ENCODE results near the gene GABBR2. TPM values are rescaled to one million over a fixed set of nuclear protein-coding genes. Genes with fewer than 3 reads are reported as not detected.

GABBR2 gene
- total RNA-seq, 4 donors from 2014 or later: 0.32 to 1.7 TPM; not detected in 2

DNA sequence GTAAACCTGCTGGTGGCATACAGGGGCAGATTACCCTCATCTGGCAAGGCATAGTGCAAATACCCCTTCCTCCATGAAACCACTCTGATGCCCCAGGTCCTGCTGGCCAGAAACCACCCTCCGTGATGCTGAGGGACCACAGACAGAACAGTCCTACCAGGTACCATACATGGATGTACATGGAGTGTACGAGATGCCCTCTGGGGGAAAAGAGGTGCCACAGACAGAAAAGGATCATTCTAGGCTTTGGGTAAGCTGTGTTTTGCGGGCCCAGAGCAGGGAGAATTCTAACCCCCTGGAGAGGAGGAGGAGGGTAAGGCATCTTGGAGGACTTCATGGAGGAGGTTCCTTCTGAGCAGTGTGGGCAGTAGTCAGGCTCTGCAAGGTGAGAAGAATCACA is 68.3 kb downstream of the GABBR2 start:
- WGBS: 87% methylated on average over 3 of the region's 3 CpGs
- TF ChIP-seq, protein P1, sequence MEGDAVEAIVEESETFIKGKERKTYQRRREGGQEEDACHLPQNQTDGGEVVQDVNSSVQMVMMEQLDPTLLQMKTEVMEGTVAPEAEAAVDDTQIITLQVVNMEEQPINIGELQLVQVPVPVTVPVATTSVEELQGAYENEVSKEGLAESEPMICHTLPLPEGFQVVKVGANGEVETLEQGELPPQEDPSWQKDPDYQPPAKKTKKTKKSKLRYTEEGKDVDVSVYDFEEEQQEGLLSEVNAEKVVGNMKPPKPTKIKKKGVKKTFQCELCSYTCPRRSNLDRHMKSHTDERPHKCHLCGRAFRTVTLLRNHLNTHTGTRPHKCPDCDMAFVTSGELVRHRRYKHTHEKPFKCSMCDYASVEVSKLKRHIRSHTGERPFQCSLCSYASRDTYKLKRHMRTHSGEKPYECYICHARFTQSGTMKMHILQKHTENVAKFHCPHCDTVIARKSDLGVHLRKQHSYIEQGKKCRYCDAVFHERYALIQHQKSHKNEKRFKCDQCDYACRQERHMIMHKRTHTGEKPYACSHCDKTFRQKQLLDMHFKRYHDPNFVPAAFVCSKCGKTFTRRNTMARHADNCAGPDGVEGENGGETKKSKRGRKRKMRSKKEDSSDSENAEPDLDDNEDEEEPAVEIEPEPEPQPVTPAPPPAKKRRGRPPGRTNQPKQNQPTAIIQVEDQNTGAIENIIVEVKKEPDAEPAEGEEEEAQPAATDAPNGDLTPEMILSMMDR (IDR thresholded peaks at IDR 0.05): no peak
- TF ChIP-seq EP300 (IDR thresholded peaks at IDR 0.05): no peak
- TF ChIP-seq POLR2A (IDR thresholded peaks at IDR 0.05): no peak
- no peak for TF ChIP-seq POLR2AphosphoS5 (IDR thresholded peaks at IDR 0.05)
- Histone ChIP-seq H3K36me3 (no peaks in the 10 kb centered on the region), H3K27me3 (peaks cover 6% of the 10 kb centered on the region), H3K4me3 (no peak overlapping the region), H3K9me3 (no peaks in the 10 kb centered on the region), H3K27ac (no peak overlapping the region), H3K4me1 (no peaks in the 10 kb centered on the region)
- DNase-seq (ENCODE audit: low spot score in 2 of 2): no peak

DNA sequence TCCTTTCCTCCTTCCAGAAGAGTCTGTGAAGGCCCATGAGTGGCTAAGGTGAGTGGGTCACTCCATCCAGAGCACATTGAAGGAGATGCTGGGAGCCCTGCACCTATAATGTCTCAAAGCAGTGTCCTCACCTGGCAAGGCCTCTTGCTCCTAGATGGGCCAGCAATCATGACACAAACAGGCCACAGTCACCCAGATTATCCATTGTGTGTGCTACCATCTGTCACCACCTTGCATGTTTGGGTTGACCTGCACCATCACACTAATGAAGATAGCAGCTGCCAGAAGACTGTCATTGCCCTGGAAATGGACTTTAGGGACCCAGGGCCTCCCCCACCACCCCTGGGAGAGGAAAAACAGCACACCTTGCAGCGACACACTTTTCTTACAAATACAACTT is 69.6 kb downstream of the GABBR2 start:
- Histone ChIP-seq H3K27ac (no peak overlapping the region), H3K36me3 (no peaks in the 10 kb centered on the region), H3K4me1 (no peaks in the 10 kb centered on the region), H3K4me3 (no peak overlapping the region), H3K9me3 (no peaks in the 10 kb centered on the region), H3K27me3 (peaks cover 6% of the 10 kb centered on the region)
- no peak for DNase-seq (ENCODE audit: low spot score in 2 of 2)
- TF ChIP-seq, protein P1 (IDR thresholded peaks at IDR 0.05): no peak
- no peak for TF ChIP-seq EP300 (IDR thresholded peaks at IDR 0.05)
- no peak for TF ChIP-seq POLR2AphosphoS5 (IDR thresholded peaks at IDR 0.05)
- TF ChIP-seq POLR2A (IDR thresholded peaks at IDR 0.05): no peak
- WGBS: 100% methylated on average over 1 of the region's 1 CpG

DNA sequence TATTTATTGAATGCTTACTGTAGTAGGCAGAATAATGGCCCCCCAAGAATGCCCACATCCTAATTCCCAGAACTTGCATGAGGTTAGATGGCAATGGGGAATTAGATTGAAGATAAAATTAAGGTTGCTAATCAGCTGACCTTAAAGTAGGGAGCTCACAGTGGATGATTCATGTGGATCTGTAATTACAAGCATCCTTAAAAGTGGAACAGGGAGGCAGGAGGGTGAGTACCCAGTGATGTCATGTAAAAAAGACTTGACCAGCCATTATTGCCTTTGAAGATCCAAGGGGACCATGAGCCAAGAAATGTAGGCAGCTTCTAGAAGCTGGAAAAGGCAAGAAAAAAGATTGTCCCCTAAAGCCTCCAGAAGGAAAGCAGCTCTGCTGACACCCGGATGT is 71.4 kb downstream of the GABBR2 start:
- TF ChIP-seq, protein P1 (IDR thresholded peaks at IDR 0.05): no peak
- no peak for TF ChIP-seq POLR2AphosphoS5 (IDR thresholded peaks at IDR 0.05)
- DNase-seq (ENCODE audit: low spot score in 2 of 2): no peak
- no peaks in the 10 kb centered on the region for H3K4me1 ChIP-seq
- no peaks in the 10 kb centered on the region for H3K36me3 ChIP-seq
- WGBS: 86% methylated on average over 1 of the region's 1 CpG
- H3K27me3 ChIP-seq: peaks cover 3% of the 10 kb centered on the region
- H3K9me3 ChIP-seq: no peaks in the 10 kb centered on the region
- no peak overlapping the region for H3K27ac ChIP-seq
- H3K4me3 ChIP-seq: no peak overlapping the region

DNA sequence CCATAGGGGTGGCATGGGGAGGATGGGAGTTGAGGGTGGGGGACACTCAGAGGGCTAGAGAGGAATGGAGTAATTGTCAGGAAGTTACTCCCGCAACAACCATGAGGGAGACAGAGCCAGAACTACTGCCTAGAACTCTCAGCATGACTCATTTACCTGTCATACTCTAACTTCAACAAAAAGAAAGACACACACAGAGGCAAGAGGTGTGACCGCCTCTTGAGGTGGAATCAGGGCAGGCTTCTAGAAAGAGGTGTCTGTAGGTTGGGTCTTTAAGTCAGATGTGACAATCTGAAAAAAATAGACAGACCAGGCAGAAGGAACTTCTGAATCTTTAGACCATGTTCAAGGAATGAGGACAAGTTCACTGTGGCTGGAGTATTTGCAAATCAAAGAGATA is 73.4 kb downstream of the GABBR2 start:
- Histone ChIP-seq H3K27me3 (no peaks in the 10 kb centered on the region), H3K27ac (no peak overlapping the region), H3K9me3 (no peaks in the 10 kb centered on the region), H3K36me3 (no peaks in the 10 kb centered on the region), H3K4me1 (no peaks in the 10 kb centered on the region), H3K4me3 (no peak overlapping the region)
- TF ChIP-seq EP300 (IDR thresholded peaks at IDR 0.05) (no peak), POLR2A (IDR thresholded peaks at IDR 0.05) (no peak), POLR2AphosphoS5 (IDR thresholded peaks at IDR 0.05) (no peak)
- TF ChIP-seq, protein P1 (IDR thresholded peaks at IDR 0.05): no peak
- WGBS: 89% methylated on average over 2 of the region's 2 CpGs
- no peak for DNase-seq (ENCODE audit: low spot score in 2 of 2)

DNA sequence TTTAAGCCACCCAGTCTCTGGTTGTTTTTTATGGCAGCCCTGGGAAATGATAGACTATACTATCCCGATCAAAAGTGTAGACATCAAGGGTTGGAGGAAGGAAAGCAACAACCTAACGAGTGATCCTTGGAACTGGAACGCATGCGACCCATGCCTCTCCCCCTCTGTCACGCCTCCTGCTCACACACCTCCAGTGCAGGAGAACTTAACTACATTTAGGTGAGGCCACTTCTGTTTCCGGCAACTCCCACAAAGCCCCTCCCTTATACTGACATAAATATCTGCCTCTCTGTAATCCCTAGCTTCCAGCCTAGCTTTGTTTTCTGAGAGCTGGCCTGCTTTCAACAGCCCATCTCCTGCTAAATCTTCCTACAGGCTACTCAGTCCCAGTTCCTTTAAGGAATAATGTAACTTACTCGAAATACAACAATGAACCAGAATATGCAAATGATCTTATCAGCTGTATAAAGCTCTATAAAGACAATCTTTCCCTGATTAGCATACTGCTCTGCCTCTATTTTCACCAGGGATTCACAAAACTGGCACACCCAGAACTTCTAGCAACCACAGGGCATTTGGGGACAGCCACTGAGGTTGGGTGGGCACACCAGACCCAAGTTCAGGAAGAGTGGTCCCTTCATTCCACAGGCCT is 73.9 kb downstream of the GABBR2 start:
- WGBS: 72% methylated on average over 7 of the region's 7 CpGs
- DNase-seq (ENCODE audit: low spot score in 2 of 2): no peak

More for the DNA sequence above, 73.9 kb downstream of the GABBR2 start:
- Histone ChIP-seq H3K4me3 (no peak overlapping the region), H3K9me3 (no peaks in the 10 kb centered on the region), H3K36me3 (no peaks in the 10 kb centered on the region), H3K4me1 (no peaks in the 10 kb centered on the region), H3K27ac (no peak overlapping the region), H3K27me3 (no peaks in the 10 kb centered on the region)
- no peak for TF ChIP-seq EP300 (IDR thresholded peaks at IDR 0.05)
- TF ChIP-seq, protein P1 (IDR thresholded peaks at IDR 0.05): no peak
- TF ChIP-seq POLR2AphosphoS5 (IDR thresholded peaks at IDR 0.05): no peak

Measured in suprapubic skin (tissue), 4 donors.